ENCODE measurements around the gene BTBD7.

GRCh38 chr14:93200553-93200952 lies 132.3 kb downstream of the BTBD7 start:
- TF ChIP-seq, protein P1, sequence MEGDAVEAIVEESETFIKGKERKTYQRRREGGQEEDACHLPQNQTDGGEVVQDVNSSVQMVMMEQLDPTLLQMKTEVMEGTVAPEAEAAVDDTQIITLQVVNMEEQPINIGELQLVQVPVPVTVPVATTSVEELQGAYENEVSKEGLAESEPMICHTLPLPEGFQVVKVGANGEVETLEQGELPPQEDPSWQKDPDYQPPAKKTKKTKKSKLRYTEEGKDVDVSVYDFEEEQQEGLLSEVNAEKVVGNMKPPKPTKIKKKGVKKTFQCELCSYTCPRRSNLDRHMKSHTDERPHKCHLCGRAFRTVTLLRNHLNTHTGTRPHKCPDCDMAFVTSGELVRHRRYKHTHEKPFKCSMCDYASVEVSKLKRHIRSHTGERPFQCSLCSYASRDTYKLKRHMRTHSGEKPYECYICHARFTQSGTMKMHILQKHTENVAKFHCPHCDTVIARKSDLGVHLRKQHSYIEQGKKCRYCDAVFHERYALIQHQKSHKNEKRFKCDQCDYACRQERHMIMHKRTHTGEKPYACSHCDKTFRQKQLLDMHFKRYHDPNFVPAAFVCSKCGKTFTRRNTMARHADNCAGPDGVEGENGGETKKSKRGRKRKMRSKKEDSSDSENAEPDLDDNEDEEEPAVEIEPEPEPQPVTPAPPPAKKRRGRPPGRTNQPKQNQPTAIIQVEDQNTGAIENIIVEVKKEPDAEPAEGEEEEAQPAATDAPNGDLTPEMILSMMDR (IDR thresholded peaks at IDR 0.05), result no peak
- TF ChIP-seq POLR2AphosphoS5 (IDR thresholded peaks at IDR 0.05; ENCODE audit: insufficient read depth in 1 of 2, low read depth in 1 of 2) (no peak), POLR2A (IDR thresholded peaks at IDR 0.05) (no peak)

All from vagina (tissue), 2 donors.